Activated T-cell treated with anti-CD3 and anti-CD28 coated beads for 24 hours (primary cell): ENCODE results near the gene TUBG1.
"Not testable (repeated sequence)": the region's sequence is repeated elsewhere in the genome, so short reads cannot be mapped to it uniquely, and the experiment has no call there.

Experiments
- DNase-seq: peaks from one replicate; pipeline ENCODE4 v3.0.0-alpha.2; 2020; ENCODE audit warnings: low read depth

TUBG1 gene

GRCh38 chr17:42579794-42580551 lies 29.5 kb upstream of the TUBG1 start:
- DNase-seq, result no peak

GRCh38 chr17:42581744-42582270 lies 27.7 kb upstream of the TUBG1 start:
- DNase-seq, result no peak

GRCh38 chr17:42584880-42585279 lies 24.6 kb upstream of the TUBG1 start:
- no peak for DNase-seq

- no peak for DNase-seq
Observed at GRCh38 chr17:42585353-42585752, 24.1 kb upstream of the TUBG1 start.

GRCh38 chr17:42586514-42587230 lies 22.8 kb upstream of the TUBG1 start:
- no peak for DNase-seq

GRCh38 chr17:42590886-42591285 lies 18.6 kb upstream of the TUBG1 start:
- no peak for DNase-seq

- DNase-seq, result no peak
Observed at GRCh38 chr17:42591411-42591810, 18.1 kb upstream of the TUBG1 start.

GRCh38 chr17:42596386-42596785 lies 13.1 kb upstream of the TUBG1 start:
- DNase-seq, result no peak

- DNase-seq, result no peak
Observed at GRCh38 chr17:42598905-42599304, 10.6 kb upstream of the TUBG1 start.

- no peak for DNase-seq
Observed at GRCh38 chr17:42603318-42603717, 6.2 kb upstream of the TUBG1 start.

- no peak for DNase-seq
Observed at GRCh38 chr17:42607769-42608168, 1.7 kb upstream of the TUBG1 start.

GRCh38 chr17:42608305-42609181 lies 940 bp upstream of the TUBG1 start:
- DNase-seq, result no peak

- not testable (repeated sequence) for DNase-seq
Observed at GRCh38 chr17:42609814-42610801, 625 bp downstream of the TUBG1 start.

GRCh38 chr17:42612013-42612412 lies 2.5 kb downstream of the TUBG1 start:
- DNase-seq, result no peak

GRCh38 chr17:42613699-42614295 lies 4.3 kb downstream of the TUBG1 start:
- DNase-seq, result no peak

GRCh38 chr17:42617956-42618431 lies 8.5 kb downstream of the TUBG1 start:
- no peak for DNase-seq

- no peak for DNase-seq
Observed at GRCh38 chr17:42618442-42619150, 9.1 kb downstream of the TUBG1 start.

GRCh38 chr17:42621987-42622386 lies 12.5 kb downstream of the TUBG1 start:
- DNase-seq, result not testable (repeated sequence)

- DNase-seq, result no peak
Observed at GRCh38 chr17:42623271-42623670, 13.8 kb downstream of the TUBG1 start.
